ENCODE measurements around the gene CSGALNACT2.

DNA sequence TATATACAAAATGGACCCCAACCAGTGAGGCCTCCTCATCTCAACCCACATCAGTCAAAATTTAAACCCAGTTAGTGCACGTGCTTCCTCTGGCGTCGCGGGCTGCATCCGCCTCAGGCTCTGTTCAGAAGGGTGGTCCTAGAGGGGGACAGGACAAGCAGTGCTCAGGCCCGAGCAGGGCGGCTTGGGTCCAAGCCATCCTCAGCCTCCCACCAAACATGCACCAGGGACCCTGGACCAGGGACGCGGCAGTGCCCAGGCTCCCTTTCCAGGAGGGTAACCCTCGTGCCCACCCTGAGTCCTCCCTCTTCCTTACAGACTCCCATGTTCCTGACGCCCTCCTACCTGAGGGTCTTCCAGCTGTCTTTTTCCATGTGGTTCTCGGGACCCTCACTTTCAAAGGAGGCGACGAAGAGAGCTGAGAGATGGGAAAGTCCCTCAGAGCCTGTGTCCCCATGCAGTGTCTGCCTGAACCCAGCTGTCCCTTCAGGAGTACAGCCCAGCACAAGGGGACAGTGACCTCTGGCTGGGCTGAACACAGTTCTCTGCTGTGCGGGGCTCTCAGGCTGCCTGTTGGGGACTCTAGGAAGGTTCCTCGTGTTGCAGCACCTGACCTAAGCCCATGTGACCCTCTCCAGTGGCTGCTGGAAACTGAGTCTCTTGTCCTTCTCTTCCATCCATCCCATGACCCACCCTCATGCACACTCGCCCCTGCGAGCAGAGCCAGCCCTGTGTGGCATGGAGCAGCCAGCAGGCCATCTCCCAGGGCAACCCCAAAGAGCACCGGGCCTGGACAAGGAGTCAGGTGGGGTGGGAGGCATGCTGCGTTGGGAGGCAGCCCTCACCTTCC, 58.1 kb downstream of the CSGALNACT2 start:
- TF ChIP-seq, protein P1, sequence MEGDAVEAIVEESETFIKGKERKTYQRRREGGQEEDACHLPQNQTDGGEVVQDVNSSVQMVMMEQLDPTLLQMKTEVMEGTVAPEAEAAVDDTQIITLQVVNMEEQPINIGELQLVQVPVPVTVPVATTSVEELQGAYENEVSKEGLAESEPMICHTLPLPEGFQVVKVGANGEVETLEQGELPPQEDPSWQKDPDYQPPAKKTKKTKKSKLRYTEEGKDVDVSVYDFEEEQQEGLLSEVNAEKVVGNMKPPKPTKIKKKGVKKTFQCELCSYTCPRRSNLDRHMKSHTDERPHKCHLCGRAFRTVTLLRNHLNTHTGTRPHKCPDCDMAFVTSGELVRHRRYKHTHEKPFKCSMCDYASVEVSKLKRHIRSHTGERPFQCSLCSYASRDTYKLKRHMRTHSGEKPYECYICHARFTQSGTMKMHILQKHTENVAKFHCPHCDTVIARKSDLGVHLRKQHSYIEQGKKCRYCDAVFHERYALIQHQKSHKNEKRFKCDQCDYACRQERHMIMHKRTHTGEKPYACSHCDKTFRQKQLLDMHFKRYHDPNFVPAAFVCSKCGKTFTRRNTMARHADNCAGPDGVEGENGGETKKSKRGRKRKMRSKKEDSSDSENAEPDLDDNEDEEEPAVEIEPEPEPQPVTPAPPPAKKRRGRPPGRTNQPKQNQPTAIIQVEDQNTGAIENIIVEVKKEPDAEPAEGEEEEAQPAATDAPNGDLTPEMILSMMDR (conservative IDR thresholded peaks at IDR 0.05; ENCODE audit: low read depth, low read length) = no peak
- TF ChIP-seq EZH2phosphoT487 (IDR thresholded peaks at IDR 0.05; ENCODE audit: borderline replicate concordance, low read length) (no peak), EZH2 (IDR thresholded peaks at IDR 0.05; ENCODE audit: low read length, unreplicated experiment) (no peak)
